ENCODE results near the gene NDUFV1.
"Not testable (repeated sequence)": the region's sequence is repeated elsewhere in the genome, so short reads cannot be mapped to it uniquely, and the experiment has no call there.

NDUFV1 gene

DNA sequence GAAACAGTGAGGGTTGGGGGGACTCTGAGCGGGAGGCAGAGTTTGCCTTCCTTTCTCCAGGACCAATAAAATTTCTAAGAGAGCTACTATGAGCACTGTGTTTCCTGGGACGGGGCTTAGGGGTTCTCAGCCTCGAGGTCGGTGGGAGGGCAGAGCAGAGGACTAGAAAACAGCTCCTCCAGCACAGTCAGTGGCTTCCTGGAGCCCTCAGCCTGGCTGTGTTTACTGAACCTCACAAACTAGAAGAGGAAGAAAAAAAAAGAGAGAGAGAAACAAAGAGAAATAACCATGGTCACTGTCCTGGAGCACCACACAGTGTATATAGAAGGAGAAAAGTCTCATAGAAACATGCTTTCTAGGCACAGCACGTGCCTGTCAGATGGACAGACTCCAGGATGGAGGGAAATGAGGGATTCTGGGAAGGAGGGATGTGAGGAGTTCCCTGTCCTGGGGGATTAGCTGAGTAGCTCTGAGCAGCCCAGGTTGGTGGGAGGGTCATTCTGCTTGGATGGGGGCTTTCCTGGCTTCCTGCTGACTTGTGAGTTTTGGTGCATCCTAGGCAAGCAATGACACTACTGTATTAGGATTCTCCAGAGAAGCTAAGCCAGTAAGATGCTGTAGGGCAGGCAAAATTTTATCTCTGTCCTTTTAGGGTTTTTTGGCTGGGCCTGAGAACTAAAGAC, 20.0 kb upstream of the NDUFV1 start:
- DNase-seq (ENCODE audit: low read depth in 2 of 2): no peak

DNA sequence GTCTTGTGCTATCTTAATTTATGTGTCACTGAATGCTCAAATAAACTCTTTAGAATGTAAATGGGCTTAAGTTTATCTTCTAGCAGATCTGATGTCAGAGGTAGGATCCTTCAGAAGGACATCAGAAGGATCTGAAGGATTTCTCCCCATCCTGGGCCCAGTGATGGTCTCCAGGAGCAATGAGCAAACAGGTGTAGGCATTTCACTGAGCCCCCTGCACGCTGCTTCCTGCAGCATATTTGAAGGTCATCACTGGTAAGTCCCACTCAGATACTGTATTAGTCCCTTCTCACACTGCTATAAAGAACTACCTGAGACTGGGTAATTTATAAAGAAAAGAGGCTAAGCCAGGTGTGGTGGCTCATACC, 18.6 kb upstream of the NDUFV1 start:
- DNase-seq (ENCODE audit: low read depth in 2 of 2): no peak

DNA sequence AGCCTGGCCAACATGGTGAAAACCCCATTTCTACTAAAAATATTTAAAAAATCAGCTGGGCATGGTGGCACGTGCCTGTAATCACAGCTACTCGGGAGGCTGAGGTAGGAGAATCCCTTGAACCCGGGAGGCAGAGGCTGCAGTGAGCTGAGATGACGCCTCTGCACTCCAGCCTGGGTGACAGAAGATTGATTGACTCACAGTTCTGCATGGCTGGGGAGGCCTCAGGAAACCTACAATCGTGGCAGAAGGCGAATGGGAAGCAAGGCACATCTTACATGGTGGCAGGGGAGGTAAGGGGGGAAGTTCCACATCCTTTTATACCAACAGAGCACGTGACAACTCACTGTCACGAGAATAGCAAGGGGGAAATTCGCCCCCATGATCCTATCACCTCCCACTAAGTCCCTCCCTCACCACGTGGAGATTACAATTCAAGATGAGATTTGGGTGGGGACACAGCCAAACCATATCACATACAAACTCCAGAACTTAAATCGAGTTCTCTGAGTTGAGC, 17.8 kb upstream of the NDUFV1 start:
- not testable (repeated sequence) for DNase-seq (ENCODE audit: low read depth in 2 of 2)

DNA sequence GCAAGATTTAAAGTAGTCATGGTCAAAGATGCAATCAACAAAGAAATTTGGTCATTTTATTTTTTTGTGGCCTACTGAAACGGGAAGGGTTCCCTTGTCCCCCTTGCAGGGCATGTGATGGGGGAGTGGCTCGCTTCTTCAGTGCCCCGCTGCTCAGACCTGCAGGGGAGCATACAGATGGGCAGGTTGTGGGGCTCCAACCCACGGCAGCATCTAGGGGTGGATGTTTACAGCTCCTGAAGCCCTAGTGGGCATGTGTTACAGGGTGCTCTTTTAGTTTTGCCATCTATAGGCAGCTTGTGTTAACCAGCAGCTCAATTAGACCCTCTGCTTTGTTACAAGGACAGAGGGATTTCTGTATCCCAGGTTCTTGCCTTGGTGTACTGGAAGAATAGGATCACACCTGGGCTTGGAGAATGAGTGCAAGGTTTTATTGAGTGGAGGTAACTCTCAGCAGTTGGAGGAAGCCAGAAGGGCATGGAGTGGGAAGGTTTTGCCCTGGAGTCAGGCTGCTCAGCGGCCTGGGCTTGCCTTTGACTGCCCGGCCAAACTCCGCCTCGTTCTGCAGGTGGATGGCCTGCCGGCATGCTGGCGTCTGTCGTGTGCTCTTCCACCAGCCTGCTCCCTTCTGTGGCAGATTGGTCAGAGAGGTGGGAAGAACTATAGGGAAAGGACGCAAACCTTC, 13.7 kb upstream of the NDUFV1 start:
- no peak for DNase-seq (ENCODE audit: low read depth in 2 of 2)

DNA sequence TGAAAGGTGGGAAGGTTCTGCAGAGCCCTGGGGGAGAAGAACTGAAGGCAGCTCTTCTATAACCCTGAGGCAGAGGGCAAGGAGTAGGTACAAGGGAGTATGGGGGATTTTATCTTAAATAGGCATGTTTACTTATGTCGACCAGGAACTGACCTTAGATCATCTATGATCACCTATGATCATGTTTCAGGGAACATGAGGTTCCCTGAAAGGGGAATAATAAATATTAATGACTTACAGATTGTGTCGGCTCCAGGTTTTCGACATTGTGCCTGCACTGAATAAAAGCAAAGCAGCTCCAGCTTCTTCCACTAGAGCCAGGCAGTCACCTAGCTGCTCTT, 13.2 kb upstream of the NDUFV1 start:
- no peak for DNase-seq (ENCODE audit: low read depth in 2 of 2)

DNA sequence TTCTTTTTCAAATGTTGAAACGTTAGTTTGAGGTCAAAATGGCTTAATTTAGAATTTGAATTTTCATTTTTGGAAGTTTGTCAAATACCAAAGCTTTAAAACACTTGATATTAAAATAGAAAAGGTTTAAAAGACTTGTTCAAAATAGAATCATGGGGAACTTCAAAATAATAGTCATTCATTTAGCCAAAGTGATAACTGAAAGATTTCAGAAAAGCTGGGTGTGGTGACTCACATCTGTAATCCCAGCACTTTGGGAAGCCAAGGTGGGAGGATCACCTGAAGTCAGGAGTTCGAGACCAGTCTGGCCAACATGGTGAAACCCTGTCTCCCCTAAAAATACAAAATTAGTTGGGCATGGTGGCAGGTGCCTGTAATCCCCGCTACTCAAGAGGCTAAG, 12.3 kb upstream of the NDUFV1 start:
- DNase-seq (ENCODE audit: low read depth in 2 of 2): no peak

DNA sequence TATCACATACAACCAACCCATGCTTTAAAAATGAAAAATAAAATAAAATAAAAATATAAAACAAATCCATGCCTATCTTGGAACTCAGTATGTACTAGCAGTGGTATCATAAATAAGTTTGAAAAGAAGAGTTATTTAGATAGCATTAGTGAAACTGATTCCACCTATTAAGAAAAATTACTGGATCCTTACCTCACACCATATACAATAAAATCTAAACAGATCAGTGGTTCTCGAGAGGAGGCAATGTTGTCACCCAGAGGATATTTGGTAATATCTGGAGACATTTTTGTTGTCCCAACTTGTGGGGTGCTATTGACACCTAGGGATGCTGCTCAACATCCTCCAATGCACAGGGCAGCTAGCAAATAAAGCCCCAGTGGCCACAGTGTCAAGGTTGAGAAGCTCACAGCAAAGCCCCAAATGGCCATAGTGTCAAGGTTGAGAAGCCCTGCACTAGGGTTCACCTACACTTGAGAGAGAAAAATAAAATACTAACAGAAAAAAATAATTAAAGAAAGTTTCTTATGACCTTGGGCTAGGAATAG, 9.9 kb upstream of the NDUFV1 start:
- no peak for DNase-seq (ENCODE audit: low read depth in 2 of 2)

DNA sequence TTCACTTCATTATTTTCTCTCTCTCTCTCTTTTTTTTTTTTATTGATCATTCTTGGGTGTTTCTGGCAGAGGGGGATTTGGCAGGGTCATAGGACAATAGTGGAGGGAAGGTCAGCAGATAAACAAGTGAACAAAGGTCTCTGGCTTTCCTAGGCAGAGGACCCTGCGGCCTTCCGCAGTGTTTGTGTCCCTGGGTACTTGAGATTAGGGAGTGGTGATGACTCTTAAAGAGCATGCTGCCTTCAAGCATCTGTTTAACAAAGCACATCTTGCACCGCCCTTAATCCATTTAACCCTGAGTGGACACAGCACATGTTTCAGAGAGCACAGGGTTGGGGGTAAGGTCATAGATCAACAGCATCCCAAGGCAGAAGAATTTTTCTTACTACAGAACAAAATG, 9.3 kb upstream of the NDUFV1 start:
- DNase-seq (ENCODE audit: low read depth in 2 of 2): not testable (repeated sequence)

DNA sequence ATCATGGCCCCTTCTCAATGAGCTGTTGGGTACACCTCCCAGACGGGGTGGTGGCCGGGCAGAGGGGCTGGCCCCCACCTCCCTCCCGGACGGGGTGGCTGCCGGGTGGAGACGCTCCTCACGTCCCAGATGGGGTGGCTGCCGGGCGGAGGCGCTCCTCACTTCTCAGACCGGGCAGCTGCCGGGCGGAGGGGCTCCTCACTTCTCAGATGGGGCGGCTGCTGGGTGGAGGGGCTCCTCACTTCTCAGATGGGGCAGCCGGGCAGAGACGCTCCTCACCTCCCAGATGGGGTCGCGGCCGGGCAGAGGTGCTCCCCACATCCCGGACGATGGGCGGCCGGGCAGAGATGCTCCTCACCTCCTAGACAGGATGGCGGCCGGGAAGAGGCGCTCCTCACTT, 8.8 kb upstream of the NDUFV1 start:
- not testable (repeated sequence) for DNase-seq (ENCODE audit: low read depth in 2 of 2)

DNA sequence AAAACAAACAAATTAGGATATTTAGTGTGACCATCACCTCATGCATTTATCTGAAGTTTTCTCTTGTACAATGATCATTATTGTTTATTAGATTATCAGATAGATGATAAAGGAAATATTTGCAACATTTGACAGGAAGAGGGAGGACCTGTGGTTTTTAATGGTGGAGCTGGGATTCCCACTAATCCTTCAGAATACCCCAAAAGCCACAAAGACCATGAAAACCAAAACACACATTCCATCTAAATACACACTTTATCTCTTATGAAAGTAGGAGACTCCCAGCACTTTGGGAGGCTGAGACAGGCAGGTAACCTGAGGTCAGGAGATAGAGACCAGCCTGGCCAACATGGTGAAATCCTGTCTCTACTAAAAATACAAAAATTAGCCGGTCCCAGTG, 7.6 kb upstream of the NDUFV1 start:
- DNase-seq (ENCODE audit: low read depth in 2 of 2): no peak

DNA sequence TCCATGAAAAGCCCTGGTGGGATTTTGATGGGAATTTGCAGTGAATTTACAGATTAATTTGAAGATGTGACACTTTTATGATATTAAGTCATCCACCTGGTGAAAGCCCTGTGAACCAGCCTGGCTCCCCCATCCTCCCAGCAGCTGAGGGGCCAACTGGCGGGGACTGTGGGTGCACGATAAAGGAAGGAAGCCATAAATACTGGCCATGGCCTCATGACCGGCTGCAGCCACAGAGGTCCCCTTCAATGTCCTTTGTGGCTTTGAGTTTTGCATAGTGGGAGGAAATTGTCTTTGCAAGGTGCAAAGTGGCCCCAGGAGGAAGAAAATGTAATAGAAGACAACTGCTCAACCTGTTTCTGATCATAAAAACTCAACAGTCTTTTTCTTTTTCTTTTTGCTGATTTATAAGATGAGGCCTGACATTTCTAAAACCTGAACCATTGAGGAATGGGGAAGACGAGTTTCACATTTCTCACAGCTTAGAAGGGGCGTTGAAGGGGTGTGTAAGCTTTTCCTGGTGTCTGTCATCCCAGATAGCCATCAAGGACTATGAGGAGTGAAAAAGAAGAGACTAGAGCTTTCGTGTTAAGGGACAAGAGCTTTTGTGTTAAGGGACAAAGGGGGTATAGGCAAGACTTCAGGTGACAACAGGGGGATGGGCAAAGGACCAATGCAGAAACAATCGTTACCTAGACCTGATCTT, 6.3 kb upstream of the NDUFV1 start:
- DNase-seq (ENCODE audit: low read depth in 2 of 2): no peak

DNA sequence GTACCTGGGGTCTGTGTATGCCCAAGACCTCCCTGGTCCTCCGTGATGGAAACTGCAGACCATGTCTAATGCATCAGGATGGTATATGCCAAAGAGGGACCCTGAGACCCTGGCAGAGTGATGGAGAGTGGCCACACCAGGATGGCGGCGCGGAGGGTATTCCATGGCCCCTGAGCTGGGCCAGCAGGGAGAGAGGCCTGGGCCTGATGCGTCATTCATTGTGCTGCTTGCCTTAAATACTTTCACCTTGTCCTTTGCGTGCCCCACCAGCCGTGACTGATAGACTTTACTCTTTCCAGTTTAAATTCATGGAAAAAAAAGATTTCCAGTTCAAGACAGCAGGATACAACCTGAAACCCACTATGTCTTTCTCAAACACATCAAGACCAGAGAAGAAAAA, 5.6 kb upstream of the NDUFV1 start:
- no peak for DNase-seq (ENCODE audit: low read depth in 2 of 2)

DNA sequence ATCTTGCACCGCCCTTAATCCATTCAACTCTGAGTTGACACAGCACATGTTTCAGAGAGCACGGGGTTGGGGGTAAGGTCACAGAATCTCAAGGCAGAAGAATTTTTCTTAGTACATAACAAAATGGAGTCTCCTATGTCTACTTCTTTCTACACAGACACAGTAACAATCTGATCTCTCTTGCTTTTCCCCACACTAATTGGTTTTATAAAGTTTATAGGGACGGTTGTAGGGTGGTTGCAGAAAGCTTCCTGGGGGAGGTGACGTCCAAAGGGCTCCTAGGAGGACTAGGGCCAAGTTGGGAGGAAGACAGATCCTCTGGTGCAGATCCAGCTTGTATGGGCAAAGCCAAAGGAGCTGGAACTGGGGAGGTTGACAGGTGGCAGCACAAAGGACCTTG, 2.6 kb upstream of the NDUFV1 start:
- DNase-seq (ENCODE audit: low read depth in 2 of 2): not testable (repeated sequence)

DNA sequence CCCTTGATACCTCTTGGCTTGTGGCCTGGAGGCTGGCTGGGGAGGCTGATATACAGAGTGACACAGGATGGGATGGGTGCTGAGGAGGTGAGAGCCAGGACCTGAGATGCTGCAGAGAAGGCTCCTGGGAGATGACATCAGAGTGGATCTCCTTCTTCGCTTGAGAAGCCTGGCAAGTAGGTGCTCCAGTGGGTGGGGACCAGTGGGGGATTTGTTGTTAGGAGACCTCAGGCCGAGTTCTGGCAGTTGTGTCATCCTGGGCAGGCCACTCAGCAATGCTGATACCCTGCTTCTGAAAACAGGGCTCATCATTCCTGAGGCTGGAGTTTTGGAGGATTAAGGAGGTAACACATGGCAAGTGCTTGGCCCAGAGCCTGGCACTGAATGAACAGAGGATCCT, 1.9 kb upstream of the NDUFV1 start:
- no peak for DNase-seq (ENCODE audit: low read depth in 2 of 2)

DNA sequence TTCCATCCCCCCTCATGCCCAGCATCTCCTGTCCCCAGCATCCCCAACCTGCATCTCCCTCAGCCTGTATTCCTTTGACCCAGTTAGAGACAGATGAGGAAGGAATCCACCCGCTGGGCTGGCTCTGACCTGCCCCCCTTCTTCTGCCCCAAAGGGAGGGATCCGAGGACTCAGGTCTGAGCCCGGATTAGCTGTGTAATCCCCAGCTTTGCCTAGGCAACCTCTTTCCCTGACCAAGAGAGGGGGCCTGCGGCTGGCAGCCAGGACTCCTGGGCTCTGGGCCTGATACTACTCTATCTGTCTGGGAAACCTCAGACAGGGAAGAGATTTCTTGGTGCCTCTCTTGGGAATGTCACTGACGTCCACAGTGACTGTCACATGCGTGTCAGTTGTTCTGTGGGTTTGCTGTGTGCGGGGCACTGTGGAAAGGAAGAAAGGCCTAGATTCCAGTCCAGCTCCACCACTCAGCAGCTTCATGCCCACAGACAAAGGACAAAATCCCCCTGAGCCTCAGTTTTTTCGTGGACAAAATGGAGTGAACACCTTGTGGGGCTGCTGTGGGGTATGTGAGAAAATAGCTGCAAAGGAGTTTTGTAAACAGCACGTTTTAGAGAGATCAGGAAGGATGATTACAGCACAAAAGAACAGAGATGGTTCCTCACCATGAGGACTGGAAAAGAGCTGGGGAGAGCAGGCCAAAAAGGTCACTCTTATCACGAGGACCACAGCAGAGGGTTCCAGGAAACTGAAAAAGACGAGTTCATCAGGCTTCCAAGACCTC, 1.3 kb upstream of the NDUFV1 start:
- no peak for DNase-seq (ENCODE audit: low read depth in 2 of 2)

DNA sequence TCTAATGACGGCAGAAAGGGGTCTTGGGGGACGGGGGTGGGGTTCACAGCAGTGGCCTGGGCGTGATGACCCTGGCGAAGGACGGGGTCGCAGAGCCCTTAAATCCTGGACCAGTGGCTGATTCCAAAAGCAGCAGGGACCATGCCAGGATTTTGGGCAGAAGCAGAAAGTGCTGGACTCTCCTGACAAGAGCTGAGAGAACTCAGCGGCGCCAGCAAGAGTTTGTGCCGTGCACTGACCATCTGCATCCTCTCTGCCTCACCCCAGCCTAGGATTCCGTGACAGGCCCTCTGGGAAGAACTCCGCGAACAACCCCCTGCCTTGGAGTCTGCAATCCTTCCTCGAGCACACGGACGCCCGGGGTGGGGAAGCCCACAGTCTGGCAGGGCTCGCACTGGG, 644 bp upstream of the NDUFV1 start:
- no peak for DNase-seq (ENCODE audit: low read depth in 2 of 2)

DNA sequence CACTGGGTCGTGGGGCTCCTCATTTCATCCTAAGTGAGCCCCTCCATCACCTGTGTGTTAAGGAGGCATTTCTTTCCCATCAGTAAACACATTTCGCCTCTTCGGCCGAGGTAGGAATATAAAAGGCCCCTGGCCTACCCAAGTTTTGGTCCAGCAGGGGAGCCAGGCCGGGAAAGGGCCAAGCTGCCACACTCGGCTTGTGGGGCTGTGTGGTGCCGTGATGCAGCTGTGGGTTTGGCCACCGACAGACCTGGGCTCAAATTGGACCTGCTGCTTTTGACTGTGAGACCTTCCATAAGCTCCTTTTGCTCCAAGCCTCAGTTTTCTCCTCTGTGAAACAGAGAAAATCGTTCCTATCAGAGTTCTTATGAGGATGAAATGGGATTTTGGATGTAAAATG, 771 bp downstream of the NDUFV1 start:
- no peak for DNase-seq (ENCODE audit: low read depth in 2 of 2)

DNA sequence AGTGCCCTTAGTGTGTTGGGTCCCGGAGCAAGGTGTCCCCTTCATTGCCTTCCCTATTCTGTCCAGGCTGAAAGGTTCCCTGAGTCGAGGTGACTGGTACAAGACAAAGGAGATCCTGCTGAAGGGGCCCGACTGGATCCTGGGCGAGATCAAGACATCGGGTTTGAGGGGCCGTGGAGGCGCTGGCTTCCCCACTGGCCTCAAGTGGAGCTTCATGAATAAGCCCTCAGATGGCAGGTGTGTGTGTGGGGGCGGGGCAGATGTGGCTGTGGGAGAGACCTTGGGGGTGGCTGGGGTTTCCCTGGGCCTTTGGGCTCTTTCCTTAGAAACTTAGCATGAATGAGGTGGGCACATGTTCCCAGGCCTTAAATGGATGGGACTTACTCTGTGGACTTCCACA, 1.8 kb downstream of the NDUFV1 start:
- no peak for DNase-seq (ENCODE audit: low read depth in 2 of 2)

DNA sequence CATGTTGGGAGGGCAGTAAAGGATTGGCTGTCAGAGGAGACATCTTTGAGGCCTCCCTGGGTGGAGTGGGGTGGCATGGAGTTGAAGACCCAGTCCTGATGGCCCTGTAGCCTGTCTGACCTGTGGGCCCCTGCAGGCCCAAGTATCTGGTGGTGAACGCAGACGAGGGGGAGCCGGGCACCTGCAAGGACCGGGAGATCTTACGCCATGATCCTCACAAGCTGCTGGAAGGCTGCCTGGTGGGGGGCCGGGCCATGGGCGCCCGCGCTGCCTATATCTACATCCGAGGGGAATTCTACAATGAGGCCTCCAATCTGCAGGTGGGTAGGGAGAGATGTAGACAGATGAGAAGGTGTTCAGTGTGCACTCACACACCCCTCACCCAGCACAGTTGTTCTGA, 2.6 kb downstream of the NDUFV1 start:
- no peak for DNase-seq (ENCODE audit: low read depth in 2 of 2)

DNA sequence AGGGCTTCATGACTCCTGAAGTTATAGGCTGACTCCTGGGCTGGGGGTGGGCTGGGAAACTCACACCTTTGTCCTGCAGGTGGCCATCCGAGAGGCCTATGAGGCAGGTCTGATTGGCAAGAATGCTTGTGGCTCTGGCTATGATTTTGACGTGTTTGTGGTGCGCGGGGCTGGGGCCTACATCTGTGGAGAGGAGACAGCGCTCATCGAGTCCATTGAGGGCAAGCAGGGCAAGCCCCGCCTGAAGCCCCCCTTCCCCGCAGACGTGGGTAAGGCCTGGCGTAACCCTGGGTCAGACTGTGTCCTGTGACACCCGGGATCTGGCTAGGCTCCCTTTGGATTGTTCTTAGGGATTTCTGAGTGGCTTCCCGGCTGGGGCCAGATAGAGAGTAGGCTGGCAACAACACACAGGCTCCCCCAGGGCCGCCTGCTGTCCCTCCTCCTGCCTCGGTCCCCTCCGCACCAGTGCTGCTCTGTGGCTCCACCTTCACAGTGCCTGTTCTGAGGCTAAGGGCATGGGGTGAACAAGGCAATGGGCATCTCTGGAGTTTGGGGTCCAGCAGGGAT, 3.6 kb downstream of the NDUFV1 start:
- no peak for DNase-seq (ENCODE audit: low read depth in 2 of 2)

DNA sequence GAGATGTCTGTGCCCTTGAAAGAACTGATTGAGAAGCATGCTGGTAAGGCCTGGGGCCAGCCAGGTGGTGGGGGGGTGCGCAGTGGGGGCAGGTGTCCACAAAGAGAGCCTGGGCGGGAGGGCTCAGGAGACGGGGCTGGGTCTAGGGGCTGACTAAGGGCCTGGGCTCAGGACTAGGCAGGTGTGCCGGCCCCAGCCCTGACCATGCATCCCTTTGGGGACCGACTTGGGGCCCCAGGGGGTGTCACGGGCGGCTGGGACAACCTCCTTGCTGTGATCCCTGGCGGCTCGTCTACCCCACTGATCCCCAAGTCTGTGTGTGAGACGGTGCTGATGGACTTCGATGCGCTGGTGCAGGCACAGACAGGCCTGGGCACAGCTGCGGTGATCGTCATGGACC, 4.4 kb downstream of the NDUFV1 start:
- no peak for DNase-seq (ENCODE audit: low read depth in 2 of 2)
